CD4-positive, alpha-beta T cell (primary cell): ENCODE results near the gene SHH. TPM values are rescaled to one million over a fixed set of nuclear protein-coding genes. Genes with fewer than 3 reads are reported as not detected.

Experiments
- ATAC-seq: fragments of 200-7000 bp; cut with Tn5 transposase; one replicate; pipeline ENCODE4 v1.10.0; 2022; ENCODE audit warnings: mild to moderate bottlenecking; ENCODE audit not compliant: poor library complexity
- CTCF ChIA-PET: fragments of 350-600 bp; sonication (Branson Sonifier 250); formaldehyde crosslinking; loops from one replicate; lab custom pipeline; 2021; ENCODE audit warnings: antibody characterized with exemption, inconsistent platforms; lab: Charles Lee
- POLR2A ChIA-PET: fragments of 350-600 bp; sonication (Branson Sonifier 250); formaldehyde crosslinking; loops from one replicate; lab custom pipeline; 2021; ENCODE audit warnings: antibody characterized with exemption, inconsistent platforms; lab: Charles Lee
- DNase-seq, 14 experiments: peaks; one replicate each; pipeline ENCODE4 v3.0.0-alpha.2; 2013 to 2020; ENCODE audit warnings: mixed read lengths in 2 of 14
- H3K27ac ChIP-seq, 2 donors: one replicate each; pipeline versions ENCODE4 v1.5.1 to v1.7.0; 2013; ENCODE audit warnings: low read length in 2 of 2, low read depth in 1 of 2, mild to moderate bottlenecking in 1 of 2
- H3K27me3 ChIP-seq, 2 experiments: 1 replicate in 1 of 2; 2 replicates in 1 of 2; pipeline versions ENCODE4 v1.6.1 to v1.7.0; 2013; ENCODE audit warnings: low read length in 2 of 2, control low read depth in 1 of 2, mild to moderate bottlenecking in 1 of 2, moderate library complexity in 1 of 2; ENCODE audit not compliant: insufficient read depth in 2 of 2, control insufficient read depth in 1 of 2
- H3K36me3 ChIP-seq: one replicate; pipeline ENCODE4 v1.6.1; 2013; ENCODE audit warnings: low read length, control low read depth; ENCODE audit not compliant: insufficient read depth
- H3K4me1 ChIP-seq: one replicate; pipeline ENCODE4 v1.6.1; 2013; ENCODE audit warnings: low read length, control low read depth; ENCODE audit not compliant: insufficient read depth
- H3K4me3 ChIP-seq: one replicate; pipeline ENCODE4 v1.5.1; 2013; ENCODE audit warnings: mild to moderate bottlenecking, low read length, moderate library complexity
- H3K9me3 ChIP-seq, 2 experiments: 1 replicate in 1 of 2; 2 replicates in 1 of 2; pipeline versions ENCODE4 v1.6.1 to v1.7.0; 2013; ENCODE audit warnings: low read length in 2 of 2, mild to moderate bottlenecking in 2 of 2, control low read depth in 1 of 2, moderate library complexity in 1 of 2; ENCODE audit not compliant: control insufficient read depth in 1 of 2, insufficient read depth in 1 of 2
- H3K27ac Mint-ChIP-seq: one replicate; pipeline ENCODE4 v1.8.0; 2020; ENCODE audit warnings: mixed read lengths
- H3K27me3 Mint-ChIP-seq: one replicate; pipeline ENCODE4 v1.8.0; 2021; ENCODE audit warnings: mixed read lengths
- H3K36me3 Mint-ChIP-seq: one replicate; pipeline ENCODE4 v1.8.0; 2021; ENCODE audit warnings: low read depth, mixed read lengths
- H3K4me1 Mint-ChIP-seq: one replicate; pipeline ENCODE4 v1.8.0; 2021; ENCODE audit warnings: low read depth, mixed read lengths
- H3K4me3 Mint-ChIP-seq: one replicate; pipeline ENCODE4 v1.8.0; 2020; ENCODE audit warnings: mild to moderate bottlenecking, mixed read lengths
- H3K9me3 Mint-ChIP-seq: one replicate; pipeline ENCODE4 v1.8.0; 2020; ENCODE audit warnings: mixed read lengths
- intact Hi-C, 2 experiments: fragments of 100-400 bp; cut with DNase I in 1 of 2; cut with micrococcal nuclease in 1 of 2; formaldehyde crosslinking; loops; one replicate each; pipeline versions ENCODE4 v1.15.1 to v1.9.0; 2023 to 2025; cut with DNase I, micrococcal nuclease
- total RNA-seq, 174 experiments: library from RNA in 2 of 174; stranded (reverse) in 2 of 174; gene quantifications; one replicate each; pipeline ENCODE4 v1.2.3 and lab custom pipeline; 2021 to 2026
- TF ChIP-seq, protein P1 (sequence below): fragments of 200-600 bp; IDR thresholded peaks from one replicate; pipeline ENCODE4 v1.8.0; 2022; ENCODE audit warnings: antibody characterized with exemption, mild to moderate bottlenecking

The SHH gene
- total RNA-seq, 2 experiments from 2014 or later: not detected

DNA sequence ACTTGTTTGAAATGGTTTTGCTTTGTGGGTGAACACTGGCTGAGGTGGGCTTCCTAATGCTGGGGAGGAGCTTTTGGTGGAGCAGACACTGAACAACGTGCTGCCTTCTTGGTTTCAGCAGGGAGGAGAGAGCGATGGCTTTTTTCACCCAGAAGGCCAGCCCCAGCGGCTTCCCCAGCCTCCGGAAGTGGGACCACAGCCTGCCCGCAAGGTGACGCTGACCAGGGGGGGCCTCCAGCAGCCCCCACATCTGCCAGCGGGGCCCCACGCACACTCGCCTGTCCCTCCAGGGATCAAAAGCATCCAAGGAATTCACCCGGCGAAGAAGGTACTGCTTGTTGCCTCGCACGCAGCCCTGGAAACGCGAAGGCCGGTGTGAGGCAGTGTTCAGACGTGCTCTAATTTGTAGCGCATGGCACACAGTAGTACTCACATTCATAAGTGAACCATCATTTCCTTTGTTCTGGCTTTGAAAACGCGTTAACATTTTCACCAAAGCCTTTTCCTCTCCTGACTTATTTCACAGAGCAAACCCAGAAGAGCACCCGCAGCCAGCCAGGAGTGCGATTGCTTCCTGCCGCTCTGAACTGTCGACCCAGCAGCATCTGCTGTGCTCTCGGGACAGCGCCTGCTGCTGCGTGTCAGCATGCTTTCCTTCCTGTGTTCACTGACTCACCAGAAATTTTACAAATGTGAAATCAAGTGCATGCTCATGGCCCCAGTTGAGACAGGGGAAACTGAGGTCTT, 48.4 kb downstream of the SHH start:
- CTCF ChIA-PET: no interaction called here
- Histone ChIP-seq H3K4me1 (peaks cover 36% of the 10 kb centered on the region), H3K27ac (peak overlapping the region; percentile 57 to 67), H3K27me3 (no peaks in the 10 kb centered on the region), H3K9me3 (no peaks in the 10 kb centered on the region), H3K36me3 (peaks cover 45% of the 10 kb centered on the region), H3K4me3 (peak overlapping the region; percentile 18)
- peak overlapping the region; percentile 84 for H3K4me3 Mint-ChIP-seq
- ATAC-seq (peak; percentile 85), DNase-seq (peak; percentile 24 to 79 (median 48))
- POLR2A ChIA-PET: interaction anchor here (1.0 kb wide), 2 partner anchors 119 to 120 kb away, joined by 3 to 4 read pairs; partner anchors contain the start of gene RBM33
- TF ChIP-seq, protein P1, sequence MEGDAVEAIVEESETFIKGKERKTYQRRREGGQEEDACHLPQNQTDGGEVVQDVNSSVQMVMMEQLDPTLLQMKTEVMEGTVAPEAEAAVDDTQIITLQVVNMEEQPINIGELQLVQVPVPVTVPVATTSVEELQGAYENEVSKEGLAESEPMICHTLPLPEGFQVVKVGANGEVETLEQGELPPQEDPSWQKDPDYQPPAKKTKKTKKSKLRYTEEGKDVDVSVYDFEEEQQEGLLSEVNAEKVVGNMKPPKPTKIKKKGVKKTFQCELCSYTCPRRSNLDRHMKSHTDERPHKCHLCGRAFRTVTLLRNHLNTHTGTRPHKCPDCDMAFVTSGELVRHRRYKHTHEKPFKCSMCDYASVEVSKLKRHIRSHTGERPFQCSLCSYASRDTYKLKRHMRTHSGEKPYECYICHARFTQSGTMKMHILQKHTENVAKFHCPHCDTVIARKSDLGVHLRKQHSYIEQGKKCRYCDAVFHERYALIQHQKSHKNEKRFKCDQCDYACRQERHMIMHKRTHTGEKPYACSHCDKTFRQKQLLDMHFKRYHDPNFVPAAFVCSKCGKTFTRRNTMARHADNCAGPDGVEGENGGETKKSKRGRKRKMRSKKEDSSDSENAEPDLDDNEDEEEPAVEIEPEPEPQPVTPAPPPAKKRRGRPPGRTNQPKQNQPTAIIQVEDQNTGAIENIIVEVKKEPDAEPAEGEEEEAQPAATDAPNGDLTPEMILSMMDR: no peak
- H3K4me1 Mint-ChIP-seq: peaks cover 57% of the 10 kb centered on the region
- H3K36me3 Mint-ChIP-seq: peaks cover 80% of the 10 kb centered on the region
- no peaks in the 10 kb centered on the region for H3K9me3 Mint-ChIP-seq
- intact Hi-C loops: loop anchor here in 1 of 2 experiments (1.0 to 10.0 kb wide), 3 partner anchors 25 to 469 kb away; partner anchors contain the start of gene INSIG1
- no peaks in the 10 kb centered on the region for H3K27me3 Mint-ChIP-seq
- H3K27ac Mint-ChIP-seq: peak overlapping the region; percentile 84

DNA sequence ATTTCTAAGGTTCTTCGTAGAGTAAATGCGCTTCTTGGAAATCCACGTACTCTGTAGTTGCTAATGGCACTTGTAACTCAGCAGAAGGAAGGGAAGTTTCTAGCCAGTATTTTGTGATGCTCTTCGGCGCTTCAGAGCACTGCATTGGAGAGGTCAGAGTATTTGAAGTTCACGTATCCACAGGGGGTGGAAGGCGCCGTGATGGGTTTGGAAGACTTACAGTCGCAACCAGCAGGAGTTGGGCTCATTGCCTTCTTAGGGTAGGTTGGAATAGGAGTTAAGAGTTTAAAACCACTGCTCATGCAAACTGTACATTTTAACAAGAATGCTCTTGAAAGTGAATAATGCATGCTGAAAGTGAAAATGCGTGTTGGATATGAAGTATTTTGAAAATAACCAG, 49.1 kb downstream of the SHH start:
- H3K36me3 Mint-ChIP-seq: peaks cover 79% of the 10 kb centered on the region
- H3K27ac ChIP-seq: peak overlapping the region; percentile 57 to 67
- POLR2A ChIA-PET: interaction anchor here (0.6 kb wide), 1 partner anchor 112 kb away, joined by 3 read pairs; no protein-coding TSS in a partner anchor

DNA sequence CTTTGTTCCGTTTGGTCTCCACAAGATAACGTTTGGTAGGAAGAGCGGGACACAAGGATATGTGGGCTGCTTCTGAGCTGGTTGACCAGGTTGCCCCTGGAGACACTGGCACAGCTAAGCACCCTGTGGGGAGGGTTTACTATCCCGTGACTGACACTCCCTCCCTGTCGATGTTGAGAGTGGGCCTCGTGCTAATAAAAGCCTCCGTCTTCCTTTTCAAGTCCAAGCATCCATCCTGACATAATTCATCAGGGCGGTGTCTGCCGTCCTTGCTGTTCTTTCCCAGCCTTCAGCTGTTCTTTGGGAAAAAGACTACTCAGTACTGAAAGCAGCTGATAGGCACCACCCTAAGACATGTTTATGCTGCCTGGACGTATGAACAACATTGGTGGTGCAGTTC, 49.6 kb downstream of the SHH start:
- Mint-ChIP-seq H3K27ac (peak overlapping the region; percentile 84), H3K27me3 (no peaks in the 10 kb centered on the region), H3K9me3 (no peaks in the 10 kb centered on the region), H3K4me3 (no peak overlapping the region), H3K36me3 (peaks cover 79% of the 10 kb centered on the region), H3K4me1 (peaks cover 59% of the 10 kb centered on the region)
- H3K4me1 ChIP-seq: peaks cover 36% of the 10 kb centered on the region
- intact Hi-C loops: loop anchor here in 1 of 2 experiments (5.0 to 10.0 kb wide), 2 partner anchors 35 to 468 kb away; partner anchors contain the start of gene INSIG1
- DNase-seq (no peak), ATAC-seq (no peak)
- ChIA-PET POLR2A (interaction anchor here (0.6 kb wide), 1 partner anchor 111 kb away, joined by 3 read pairs; no protein-coding TSS in a partner anchor), CTCF (interaction anchor here (1.4 kb wide), 1 partner anchor 164 kb away, joined by 4 read pairs; no protein-coding TSS in a partner anchor)
- TF ChIP-seq, protein P1: no peak
- no peak overlapping the region for H3K4me3 ChIP-seq
- H3K27me3 ChIP-seq: no peaks in the 10 kb centered on the region
- no peak overlapping the region for H3K27ac ChIP-seq
- H3K36me3 ChIP-seq: peaks cover 47% of the 10 kb centered on the region
- no peaks in the 10 kb centered on the region for H3K9me3 ChIP-seq

More for the DNA sequence above, 49.1 kb downstream of the SHH start:
- CTCF ChIA-PET: no interaction called here
- H3K27me3 ChIP-seq: no peaks in the 10 kb centered on the region
- H3K27ac Mint-ChIP-seq: peak overlapping the region; percentile 84
- no peaks in the 10 kb centered on the region for H3K9me3 ChIP-seq
- H3K4me1 Mint-ChIP-seq: peaks cover 57% of the 10 kb centered on the region
- peaks cover 36% of the 10 kb centered on the region for H3K4me1 ChIP-seq
- no peaks in the 10 kb centered on the region for H3K27me3 Mint-ChIP-seq
- H3K36me3 ChIP-seq: peaks cover 48% of the 10 kb centered on the region
- DNase-seq (no peak), ATAC-seq (no peak)
- H3K4me3 Mint-ChIP-seq: peak overlapping the region; percentile 5
- TF ChIP-seq, protein P1: no peak
- H3K4me3 ChIP-seq: peak overlapping the region; percentile 18
- intact Hi-C loops: loop anchor here in 1 of 2 experiments (5.0 to 10.0 kb wide), 2 partner anchors 36 to 468 kb away; partner anchors contain the start of gene INSIG1
- H3K9me3 Mint-ChIP-seq: no peaks in the 10 kb centered on the region
